SH-SY5Y (cell line): ENCODE measurements around the gene FBXO17.

Experiments used
- GATA2 ChIP-seq: IDR thresholded peaks from 2 replicates; pipeline ENCODE4 v1.6.1; 2011; ENCODE audit warnings: mild to moderate bottlenecking, low read depth, low read length
- GATA3 ChIP-seq: IDR thresholded peaks from 2 replicates; pipeline ENCODE4 v1.6.1; 2011; ENCODE audit warnings: low read depth, mild to moderate bottlenecking, low read length, moderate library complexity

Gene FBXO17, protein sequence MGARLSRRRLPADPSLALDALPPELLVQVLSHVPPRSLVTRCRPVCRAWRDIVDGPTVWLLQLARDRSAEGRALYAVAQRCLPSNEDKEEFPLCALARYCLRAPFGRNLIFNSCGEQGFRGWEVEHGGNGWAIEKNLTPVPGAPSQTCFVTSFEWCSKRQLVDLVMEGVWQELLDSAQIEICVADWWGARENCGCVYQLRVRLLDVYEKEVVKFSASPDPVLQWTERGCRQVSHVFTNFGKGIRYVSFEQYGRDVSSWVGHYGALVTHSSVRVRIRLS

DNA sequence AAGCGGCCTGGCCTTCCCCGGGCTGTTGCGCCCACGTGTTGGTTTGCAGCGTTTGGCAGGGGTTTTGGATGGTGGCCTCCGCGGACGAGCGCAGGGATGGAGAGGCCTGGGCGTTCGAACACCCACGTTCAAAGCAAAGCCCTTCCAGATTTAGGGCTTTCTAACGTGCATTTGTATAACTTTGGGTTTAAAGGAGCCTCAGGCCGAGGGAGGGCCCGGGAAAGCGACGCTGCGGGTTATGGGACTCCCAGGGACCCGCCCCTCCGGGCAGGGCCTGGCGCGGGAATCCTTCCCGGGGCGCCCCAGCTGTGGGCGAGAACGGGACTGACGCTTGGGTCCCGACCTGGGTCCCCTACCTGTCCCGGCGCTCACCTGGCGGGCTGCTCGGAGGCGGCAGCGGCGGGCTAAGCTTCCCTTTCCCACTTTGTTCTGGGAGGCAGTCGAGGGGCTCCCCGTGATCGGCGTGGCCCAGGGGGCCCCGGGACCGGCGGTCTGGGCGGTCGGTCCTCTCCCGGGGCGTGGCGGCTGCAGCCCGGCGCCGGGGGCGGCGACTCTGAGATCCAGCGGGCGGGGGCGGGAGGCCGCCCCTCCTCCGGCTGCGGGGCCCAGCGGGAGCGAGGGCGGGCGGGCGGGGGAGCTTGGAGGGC, at the start of gene FBXO17:
FBXO17 (minus strand) TSS at position 529 of the 647 bp plus-strand sequence. CDS start 25,423 bp downstream, outside the sequence.
- no peak for TF ChIP-seq GATA3
- TF ChIP-seq GATA2 = no peak

DNA sequence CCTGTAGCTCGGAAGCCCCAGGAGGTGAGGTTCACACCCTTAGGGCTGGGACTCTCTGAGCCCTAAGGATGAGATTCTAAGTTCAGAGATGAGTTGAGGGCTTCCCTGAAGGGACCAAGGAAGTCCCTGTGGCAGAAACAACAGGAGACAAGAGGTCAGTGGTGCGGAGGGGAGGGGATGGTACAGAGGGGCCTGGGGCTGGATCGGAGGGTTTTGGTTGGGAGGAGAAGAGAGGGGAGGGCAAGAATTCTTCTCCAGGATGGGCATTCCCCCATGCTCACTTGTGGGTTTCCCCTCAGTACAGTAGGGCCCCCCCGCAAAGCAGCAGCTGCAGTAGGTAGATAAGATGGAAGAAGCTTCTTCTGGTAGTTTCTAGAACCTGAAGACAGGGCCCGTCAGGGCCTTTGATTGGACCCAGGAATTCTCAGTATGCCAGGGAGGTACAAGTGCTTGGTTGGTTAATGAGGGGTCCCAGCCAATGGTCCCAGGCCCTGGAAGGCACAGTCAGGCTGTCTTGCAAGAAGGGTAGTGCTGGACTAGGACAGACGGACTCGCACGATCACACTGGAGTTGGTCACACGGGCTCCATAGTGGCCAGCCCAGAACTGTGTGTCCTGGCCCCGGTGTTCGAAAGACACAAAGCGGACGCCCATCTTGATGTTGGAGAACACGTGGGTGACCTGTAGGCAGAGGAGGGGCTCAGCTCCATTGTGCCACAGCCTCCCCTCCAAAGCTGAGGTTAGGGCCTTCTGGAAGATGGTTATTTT, 49.5 kb upstream of the FBXO17 start:
- TF ChIP-seq GATA3 (no peak), GATA2 (no peak)

DNA sequence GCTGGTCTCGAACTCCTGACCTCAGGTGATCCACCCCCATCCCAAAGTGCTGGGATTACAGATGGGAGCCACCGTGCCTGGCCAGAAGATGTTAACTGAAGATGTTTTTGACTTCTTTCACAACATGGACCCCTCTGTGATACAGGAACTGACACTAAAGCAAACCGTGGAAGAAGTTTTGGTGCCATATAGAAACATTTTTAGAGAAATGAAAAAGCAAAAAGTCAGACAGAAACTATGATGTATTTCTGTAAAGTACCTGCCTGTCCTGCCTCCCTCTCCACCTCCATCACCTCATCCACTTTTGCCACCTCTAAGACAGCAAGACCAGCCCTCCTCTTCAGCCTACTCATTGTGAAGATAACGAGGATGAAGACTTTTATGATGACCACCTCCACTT, 45.5 kb upstream of the FBXO17 start:
- TF ChIP-seq GATA3 (no peak), GATA2 (no peak)

DNA sequence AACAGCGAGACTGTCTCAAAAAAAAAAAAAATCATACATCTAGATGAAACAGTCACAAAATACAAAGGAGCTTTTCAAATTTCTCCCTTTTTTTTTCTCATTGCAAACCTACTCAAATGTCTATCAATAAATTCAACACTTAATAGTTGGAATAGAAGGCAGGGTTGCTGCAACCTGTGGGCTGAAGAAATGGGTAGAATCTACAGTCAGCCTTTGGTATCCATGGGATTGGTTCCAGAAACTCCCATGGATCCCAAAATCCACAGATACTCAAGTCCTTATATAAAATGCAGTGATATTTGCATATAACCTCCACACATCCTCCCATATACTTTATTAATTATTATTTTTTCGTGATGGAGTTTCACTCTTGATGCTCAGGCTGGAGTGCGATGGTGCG, 42.1 kb upstream of the FBXO17 start:
- TF ChIP-seq GATA2 (no peak), GATA3 (no peak)

DNA sequence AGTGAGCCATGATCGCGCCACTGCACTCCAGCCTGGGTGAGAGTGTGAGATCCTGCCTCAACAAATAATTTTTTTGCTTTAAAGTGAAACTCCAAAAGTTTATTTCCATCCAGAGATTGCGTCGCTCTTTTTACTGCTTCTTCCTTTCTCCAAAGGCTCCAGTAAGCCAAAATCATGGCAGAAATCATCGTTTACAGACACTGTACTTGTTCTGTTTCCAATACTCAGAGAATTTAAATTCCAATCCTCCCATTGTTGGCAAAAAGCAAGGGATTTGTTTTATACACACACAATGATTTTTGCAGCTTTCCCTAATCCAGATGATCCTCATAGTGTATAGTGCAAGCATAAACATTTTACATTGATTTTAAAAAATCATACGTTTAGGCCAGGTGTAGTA, 41.5 kb upstream of the FBXO17 start:
- TF ChIP-seq GATA2 (no peak), GATA3 (no peak)

DNA sequence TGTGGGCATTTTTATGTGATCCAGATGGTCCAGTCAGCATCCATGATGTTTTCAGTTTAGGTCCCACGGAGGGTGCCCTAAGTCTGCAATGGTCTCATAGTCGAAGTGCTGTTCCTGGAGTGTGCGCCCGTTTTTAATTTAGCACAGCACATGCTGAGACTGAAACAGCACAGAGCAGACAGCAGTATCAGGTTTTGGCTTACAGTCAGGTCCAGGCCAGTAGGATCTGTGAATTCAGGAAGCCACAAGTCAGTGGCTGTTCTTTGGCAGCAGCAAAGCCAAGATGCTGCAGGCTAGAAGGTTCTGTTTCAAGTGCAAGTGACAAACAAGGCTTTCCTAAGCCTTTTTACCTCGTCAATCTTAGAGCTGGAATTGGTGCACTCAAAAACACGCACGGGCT, 38.5 kb upstream of the FBXO17 start:
- TF ChIP-seq GATA3 = no peak
- TF ChIP-seq GATA2 = no peak

DNA sequence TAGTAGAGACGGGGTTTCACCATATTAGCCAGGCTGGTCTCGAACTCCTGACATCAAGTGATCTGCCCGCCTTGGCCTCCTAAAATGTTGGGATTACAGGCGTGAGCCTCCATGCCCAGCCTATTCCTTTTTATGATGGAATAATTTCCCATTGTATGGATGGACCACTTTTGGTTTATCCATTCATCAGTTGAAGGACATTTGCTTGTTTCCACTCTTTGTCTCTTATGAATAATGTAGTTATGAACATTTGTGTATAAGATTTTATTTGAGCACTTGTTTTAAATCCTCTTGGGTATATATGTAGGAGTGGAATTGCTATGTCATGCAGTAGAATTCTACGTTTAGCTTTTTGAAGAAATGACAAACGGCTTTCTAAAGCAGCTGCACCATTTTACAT, 33.5 kb upstream of the FBXO17 start:
- TF ChIP-seq GATA2 (no peak), GATA3 (no peak)

DNA sequence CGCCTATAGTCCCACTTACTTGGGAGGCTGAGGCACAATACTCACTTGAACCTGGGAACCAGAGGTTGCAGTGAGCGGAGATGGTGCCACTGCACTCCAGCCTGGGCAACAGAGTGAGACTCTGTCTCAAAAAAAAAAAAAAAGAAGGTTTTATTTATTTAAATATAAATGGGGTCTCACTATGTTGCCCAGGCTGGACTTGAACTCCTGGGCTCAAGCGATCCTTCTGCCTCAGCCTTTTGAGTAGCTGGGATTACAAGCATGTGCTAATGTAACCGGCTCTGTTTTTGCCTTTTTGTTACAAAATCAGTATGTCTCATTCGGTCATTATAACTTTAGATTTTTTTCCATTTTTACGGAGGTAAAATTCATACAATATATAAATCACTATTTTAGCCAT, 32.6 kb upstream of the FBXO17 start:
- TF ChIP-seq GATA2 (no peak), GATA3 (no peak)

- no peak for TF ChIP-seq GATA2
- TF ChIP-seq GATA3 = no peak
These were observed 31.6 kb upstream of the FBXO17 start for GRCh38 chr19:39007096-39007495.

GRCh38 chr19:39004403-39004802, 28.9 kb upstream of the FBXO17 start:
- TF ChIP-seq GATA2 (no peak), GATA3 (no peak)

- TF ChIP-seq GATA3 (no peak), GATA2 (no peak)
These were observed 28.3 kb upstream of the FBXO17 start for GRCh38 chr19:39003796-39004195.

GRCh38 chr19:39003188-39003587, 27.6 kb upstream of the FBXO17 start:
- TF ChIP-seq GATA3 (no peak), GATA2 (no peak)

DNA sequence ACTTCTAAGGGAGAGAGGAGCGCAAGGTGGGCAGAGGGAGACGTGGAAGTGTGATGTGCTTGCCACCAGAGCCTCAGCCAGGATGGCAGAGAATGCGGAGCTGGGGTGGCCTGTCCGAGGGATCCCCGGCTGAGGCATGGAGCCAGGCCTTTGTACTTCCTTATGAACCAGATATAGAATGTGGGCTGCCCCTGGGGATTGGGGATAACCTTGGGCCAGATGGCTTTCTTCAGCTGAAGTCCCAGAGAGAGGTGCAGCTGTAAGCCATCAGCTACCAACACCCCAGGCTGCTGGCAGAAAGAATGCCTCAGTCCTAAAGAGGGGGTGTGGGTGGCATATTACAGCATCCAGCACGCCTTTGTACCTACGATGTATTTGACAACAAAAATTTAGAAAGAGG, 25.5 kb upstream of the FBXO17 start:
- TF ChIP-seq GATA3 = no peak
- no peak for TF ChIP-seq GATA2

DNA sequence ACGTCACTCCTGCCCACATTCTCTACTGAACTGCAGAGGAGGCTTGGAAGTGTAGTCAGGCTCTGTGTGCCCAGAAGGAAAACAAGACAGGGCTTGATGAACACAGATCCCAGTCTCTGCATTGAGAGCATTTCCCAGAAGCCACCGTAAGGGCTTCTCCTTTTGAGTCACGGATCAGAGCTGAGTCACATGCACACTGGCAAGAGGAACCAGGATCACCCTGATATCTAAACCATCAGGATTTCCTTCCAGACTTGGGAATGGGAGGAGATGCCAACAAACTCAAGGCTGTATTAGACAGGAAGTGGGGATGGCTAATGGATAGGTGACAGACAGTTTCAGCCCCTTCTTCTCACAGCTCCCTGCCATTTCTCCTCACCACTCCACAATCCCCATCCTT, 17.7 kb upstream of the FBXO17 start:
- TF ChIP-seq GATA3 (no peak), GATA2 (no peak)

DNA sequence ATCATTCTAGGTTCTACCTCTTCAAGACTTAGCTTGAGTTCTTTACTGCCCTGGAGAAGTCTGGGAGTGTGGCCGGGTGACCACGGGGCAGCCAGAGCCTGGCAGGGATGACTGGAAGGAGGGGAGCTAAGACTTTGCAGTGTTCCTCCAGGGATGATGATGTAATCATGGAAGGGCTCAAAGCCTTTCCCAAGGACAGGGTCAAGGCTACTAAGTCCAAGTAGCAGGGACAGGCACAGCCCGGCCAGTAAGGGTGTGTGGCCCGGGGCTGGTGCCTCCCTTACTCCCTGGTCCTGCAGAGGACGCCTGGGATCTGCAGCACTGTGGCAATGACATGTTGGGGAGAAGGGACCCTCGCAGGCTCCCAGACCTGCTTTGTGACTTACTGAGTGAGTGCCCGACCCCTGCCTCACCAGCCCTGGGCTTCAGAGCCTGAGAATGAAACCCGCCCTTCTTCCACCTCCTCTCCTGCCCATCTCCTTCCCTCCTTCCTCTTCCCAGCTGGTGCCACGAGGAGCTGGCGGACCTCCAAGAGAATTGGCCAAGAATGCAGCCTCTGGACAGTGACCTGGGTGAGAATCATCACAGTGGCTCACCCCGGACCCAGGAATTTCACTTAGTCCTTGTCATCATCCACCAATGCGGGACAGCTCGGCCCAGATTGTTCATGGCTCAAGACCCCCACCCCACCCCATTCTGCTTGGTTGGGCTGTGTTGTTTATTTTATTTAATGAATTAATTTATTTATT, 15.6 kb upstream of the FBXO17 start:
- TF ChIP-seq GATA3 = no peak
- no peak for TF ChIP-seq GATA2
